HG02885 (cell line): Measurements from ENCODE around the gene TOB2.
"Not testable (repeated sequence)": the region's sequence is repeated elsewhere in the genome, so short reads cannot be mapped to it uniquely, and the experiment has no call there.

ENCODE experiments used
- ATAC-seq: cut with Tn5 transposase; IDR thresholded peaks from one replicate; pipeline ENCODE4 v1.9.1; 2021; ENCODE audit warnings: mild to moderate bottlenecking; ENCODE audit not compliant: unreplicated experiment, poor library complexity

TOB2 gene

DNA sequence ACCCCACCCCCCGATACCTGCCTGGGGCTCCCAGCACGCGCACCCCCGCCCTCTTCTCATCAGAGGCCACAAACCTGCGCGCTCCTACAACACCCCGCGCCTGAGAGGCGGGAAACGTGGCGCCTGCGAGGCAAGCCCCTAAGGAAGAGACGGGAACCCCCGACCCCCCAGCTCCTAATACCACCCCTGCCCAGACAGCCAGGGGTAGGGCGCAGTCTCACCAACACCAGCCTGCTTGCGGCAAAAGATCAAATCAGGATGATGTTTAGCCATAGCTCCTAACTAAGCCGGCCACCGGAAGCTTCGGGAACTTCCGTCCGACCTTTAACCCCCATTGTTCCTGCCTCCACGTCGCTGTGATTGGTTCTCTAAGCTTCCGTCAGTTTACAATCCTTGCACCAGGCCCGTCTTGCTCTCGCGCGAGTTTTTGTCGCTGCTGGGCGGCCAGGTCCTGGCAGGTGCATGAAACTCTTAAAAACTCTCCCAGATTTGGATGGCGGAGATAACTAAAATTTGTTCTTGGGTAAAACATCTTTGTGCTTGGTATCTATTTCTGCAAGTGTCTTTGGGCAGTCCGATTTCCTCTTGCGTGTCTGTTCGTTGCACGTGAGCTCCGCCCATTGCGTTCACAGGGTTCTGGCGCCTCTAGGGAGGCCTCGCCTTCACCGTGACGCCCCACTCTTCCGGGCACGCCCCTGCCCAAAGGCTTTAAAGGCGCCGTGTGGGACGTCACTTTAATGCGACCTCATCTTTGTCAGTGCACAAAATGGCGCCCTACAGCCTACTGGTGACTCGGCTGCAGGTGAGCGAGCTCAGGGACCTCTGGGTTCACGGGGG lies 22.0 kb upstream of the TOB2 start, which contains the start of the genes ACO2 and PHF5A:
Gene ACO2, plus strand, starts transcription at position 737 of the 837 bp plus-strand sequence. Its CDS starts 30 bp downstream, at position 767.
Gene PHF5A, minus strand, starts transcription at position 312 of the 837 bp plus-strand sequence. Its CDS starts 39 bp downstream, at position 273.
- peak; percentile 88 for ATAC-seq

DNA sequence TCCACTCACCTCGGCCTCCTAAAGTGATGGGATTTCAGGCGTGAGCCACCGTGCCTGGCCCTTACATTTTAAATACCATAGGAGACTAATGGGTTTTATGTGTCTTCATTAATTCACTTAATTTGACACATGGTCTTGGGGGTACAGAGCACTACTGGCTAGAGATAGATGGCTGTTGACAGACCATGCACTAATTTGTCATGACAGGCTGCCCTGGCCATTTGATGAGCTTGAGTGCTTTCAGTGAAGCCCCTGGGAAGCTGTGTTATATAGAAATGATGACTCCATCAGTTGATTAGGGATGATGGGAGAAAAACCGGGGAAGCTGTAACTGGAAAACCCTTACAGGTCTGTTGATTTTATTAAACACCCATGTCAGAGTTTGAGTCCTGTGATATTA lies 15.3 kb upstream of the TOB2 start:
- no peak for ATAC-seq

GRCh38 chr22:41460071-41460470 lies 13.5 kb upstream of the TOB2 start:
- ATAC-seq = not testable (repeated sequence)

GRCh38 chr22:41459431-41459830 lies 12.8 kb upstream of the TOB2 start:
- no peak for ATAC-seq

DNA sequence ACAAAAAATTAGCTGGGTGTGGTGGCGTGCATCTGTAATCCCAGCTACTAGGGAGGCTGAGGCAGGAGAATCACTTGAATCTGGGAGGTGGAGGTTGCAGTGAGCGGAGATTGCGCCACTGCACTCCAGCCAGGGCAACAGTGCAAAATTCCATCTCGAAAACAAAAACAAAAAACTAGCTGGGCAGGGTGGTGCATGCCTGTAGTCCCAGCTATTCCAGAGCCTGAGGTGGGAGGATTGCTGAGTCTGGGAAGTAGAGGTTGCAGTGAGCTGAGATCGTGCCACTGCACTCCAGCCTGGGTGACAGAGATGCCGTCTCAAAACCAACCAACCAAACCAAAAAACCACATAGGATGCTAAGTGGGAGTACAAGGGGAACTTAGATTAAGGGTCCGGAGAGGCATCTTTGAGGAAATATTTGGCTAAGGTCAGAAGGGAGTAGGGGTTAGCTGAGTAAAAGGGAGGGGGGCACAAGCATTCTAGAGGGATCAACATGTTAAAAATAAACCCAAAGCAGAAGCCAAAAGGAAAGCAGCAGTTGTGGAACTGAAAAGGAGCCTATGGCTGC lies 11.6 kb upstream of the TOB2 start:
- no peak for ATAC-seq

DNA sequence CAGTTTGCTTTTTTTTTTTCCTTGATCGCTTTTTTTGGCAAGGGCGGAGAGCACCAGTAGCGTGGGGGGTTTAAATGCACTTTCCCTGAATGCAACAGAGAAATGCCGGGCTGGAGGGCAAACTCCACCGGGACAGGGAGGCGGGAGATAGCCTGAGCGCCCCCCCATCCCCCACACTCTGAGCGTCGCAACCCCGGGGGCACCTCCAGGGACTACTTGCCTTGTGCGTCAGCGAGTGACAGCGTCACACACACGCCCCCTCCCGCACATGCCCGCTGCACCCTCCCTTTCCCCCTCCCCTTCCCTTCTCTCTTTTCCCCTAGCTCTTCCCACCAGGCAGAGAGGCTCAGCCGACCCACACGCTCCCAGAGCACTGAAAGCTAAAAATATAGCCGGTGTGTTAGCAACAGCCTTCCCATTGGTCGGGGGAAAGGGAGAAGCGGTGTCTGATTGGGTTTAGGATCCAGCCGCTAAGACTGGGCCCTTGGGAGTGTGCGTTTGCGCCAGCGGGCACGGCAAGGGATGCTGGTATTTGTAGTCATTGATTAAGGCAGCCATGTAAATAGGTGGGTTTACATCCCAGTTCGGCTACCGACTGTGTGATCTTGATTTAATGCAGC lies 1.7 kb upstream of the TOB2 start:
- peak; percentile 54 for ATAC-seq

DNA sequence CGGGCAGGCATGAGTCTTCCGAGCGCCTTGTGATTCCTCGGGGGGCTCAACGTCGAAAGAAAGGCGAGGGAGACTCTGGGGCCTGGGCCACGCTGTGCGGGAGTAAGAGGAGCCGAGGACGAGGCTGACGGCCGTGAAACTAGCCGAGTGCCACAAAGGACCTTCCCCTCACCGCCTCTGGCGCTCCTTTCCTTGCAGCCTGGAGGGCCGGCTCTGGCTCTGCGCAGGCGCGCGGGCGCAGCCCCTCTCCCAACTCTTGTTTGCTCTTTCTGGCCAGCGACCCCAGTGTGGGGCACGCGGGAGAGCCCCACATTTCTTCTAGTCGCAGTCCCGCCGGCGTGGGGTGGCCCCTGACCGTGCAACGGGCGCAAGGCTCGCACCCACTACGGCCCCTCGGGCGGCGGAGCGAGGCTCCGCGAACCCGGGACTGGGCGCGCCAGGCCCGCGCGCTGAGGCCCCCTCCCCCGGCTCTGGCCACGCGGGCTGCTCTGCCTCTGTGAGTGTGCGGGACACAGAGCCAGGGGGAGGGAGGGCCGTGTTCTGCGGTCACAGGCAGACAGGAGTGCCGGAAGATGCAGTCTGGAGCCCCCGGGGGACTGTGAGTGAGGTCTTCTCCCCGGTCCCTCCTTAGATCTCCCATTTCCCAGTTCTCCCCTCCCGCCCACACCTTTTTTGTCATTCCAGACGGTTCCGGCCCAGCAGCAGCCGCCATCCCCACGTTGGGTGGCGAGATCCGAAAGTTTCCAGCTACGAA lies 1.0 kb upstream of the TOB2 start:
- ATAC-seq = no peak

- no peak for ATAC-seq
Observed at GRCh38 chr22:41446057-41446501, 522 bp downstream of the TOB2 start.

DNA sequence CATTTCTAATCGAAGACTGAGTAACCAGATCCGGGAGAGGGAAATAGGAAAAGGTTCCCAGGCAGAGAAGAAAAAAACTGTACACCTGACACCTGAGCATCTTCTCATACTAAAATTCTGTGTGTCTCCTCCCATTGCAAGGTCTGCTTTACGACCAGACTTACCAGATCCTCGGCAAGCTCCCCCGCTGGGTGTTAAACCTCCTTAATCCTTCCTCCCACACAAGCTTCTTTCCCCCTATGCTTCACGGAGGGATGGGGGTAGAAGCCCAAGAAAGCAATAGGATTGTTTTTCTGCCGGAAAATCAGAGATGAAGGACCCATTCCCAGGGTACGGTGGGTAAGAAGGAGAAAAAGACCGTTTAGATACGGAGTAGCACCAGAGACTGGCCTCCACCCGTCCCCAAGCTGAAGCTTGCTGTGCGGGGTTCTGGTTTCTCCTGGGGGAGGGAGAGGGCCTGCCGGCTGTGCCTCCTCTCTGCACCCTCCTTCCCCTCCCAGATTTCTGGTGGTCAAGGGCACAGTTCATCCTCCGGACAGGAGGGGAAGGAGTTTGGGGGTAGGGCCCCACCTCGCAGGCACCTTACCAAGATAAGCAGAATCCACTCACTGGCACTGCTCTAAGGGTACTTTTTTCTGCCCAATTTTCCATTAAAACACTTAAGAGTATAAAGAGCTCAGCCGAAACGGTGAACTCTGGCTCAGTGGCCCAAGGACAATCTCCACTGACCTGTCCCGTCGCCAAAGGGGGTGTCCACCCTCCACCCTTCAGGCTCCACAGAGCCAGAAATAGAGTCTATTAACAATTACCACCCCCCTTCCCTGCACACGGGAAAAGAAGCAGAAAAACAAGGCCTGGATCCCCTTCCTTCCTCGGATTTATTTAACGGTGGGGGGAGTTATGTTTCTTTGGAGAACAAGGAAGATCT lies 1.2 kb downstream of the TOB2 start:
- ATAC-seq = no peak

DNA sequence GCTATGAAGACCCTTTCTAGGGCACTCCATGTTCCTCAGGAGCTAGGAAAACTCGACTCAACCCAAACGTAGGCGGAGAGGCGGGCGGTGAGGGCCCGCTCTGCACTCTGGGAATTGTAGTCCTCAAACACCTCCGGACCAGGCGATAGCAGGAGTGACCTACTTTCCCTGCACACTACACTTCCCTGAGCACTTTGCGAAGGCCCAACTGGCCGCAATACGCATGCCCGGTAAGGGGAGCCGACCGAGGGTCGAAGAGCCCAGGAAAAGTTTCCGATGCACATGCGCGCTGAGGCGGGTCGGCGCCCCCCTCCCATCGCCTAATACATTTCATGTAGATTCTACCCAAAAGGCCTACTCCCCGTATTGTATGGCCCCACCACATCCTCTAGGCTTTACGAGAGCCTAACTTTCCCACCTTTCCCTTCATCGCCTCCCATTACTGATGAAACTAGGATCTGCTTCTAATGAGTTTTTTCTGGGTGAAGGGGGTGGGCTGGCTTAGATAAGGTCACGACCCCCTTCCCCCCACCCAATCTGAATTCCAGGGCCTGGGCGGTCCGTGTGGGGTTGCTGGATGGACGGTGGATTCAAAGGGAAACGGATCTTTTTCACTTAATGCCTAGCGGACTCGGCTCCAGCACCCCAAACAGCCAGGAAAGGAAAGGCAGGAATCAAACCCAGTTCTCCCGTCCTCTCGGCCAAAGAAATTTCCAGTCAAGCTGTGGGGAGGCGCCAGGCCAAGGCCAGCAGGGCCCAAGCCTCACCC lies 2.1 kb downstream of the TOB2 start:
- peak; percentile 57 for ATAC-seq

- ATAC-seq = no peak
Observed at GRCh38 chr22:41442240-41442792, 4.3 kb downstream of the TOB2 start.

DNA sequence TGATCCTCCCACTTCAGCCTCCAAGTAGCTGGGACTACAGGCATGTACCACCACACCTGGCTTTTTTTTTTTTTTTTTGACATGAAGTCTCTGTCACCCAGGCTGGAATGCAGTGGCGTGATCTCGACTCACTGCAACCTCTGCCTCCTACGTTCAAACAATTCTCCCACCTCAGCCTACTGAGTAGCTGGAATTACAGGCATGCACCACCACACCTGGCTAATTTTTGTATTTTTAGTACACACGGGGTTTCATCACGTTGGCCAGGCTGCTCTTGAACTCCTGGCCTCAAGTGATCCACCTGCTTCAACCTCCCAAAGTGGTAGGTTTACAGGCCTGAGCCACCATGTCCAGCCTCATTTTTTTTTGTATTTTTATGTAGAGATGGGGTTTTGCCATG lies 6.1 kb downstream of the TOB2 start:
- not testable (repeated sequence) for ATAC-seq

- no peak for ATAC-seq
Observed at GRCh38 chr22:41437198-41437597, 9.4 kb downstream of the TOB2 start.

DNA sequence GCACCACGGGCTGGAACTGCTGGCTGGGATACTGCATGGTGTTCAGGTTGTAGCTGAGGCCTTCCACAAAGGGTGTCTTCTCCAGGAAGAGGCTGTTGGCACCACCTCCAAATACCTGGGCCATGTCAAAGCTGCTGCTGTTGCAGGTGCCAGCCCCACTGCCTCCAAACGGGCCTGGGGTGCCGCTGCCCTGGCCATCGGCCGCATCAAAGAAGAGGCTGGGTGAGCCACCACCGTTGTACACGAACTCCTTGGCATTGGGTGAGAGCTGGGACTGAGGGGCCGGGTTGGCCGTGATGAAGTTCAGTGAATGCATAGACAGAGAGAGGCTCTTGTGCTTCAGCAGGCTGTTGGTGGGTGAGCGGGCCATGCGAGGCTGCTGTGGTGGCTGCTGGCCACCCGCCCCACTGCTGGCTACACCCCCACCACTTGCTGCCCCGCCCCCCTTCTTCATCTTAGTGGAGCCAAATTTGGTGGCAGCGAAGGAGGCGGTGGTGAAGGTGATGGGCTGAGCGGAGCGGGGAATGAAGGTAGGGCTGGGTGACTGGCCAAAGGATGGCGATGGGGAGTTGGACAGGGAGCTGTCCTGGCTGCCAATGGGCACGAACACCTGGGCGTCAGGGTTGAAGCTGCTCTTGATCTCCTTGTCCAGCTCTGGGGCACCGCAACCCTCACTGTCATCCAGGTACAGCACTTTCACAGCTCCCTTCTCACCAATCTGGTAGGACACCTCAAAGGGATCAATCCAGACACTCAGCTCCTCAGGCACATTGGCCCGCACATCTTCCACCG lies 10.1 kb downstream of the TOB2 start:
- ATAC-seq = no peak

- ATAC-seq = no peak
Observed at GRCh38 chr22:41435560-41435959, 11.0 kb downstream of the TOB2 start.

DNA sequence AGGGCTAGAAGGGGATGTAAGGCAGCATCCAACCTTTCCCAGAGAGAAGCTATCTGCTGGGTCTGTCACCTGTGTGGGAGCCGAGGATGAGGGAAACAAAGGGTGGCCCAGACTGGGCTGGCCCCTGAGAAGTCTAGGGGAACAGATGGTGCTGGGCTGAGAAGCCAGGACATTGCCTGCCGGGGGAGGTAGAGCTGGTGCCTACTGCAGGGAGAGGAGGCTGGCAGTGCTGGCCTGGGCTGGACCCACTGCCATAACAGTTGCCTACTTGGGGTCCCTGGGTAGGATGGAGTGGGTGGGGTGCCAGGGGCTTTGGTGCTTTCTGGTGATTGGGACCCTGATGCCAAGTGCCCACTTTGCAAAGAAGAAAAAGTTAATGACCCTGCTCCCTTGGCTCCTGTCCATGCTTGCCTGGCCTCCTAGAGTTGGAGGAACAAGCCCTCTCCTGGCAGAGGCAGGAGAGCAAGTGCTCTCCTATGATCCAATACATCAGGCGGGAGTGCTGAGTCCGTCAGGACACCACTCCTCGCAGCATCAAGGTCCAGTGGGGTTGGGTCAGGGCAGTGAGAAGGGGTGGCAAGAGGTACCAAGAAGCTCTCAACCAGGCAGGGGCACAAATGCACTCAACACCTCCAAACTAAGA lies 12.1 kb downstream of the TOB2 start:
- ATAC-seq = not testable (repeated sequence)

DNA sequence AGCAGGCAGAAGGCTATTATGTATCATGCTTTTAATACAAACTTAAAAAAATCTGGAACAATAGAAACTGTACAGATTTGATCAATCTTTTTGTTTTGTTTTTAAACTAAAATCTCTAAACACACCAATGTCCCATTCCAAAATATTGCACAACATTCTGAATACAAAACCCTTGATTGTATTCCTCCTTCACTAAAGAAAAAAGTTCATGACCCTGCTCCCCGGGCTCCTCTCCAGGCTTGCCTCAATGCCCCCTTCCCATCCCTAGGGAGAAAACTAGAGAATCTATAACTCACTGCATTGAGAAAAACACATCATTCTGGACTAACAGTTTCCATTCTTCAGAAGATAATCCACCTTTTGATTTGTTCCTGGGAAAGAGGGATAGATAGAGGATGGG lies 13.1 kb downstream of the TOB2 start:
- ATAC-seq = not testable (repeated sequence)
